ENCODE measurements around the gene PRF1.

GRCh38 chr10:70552586-70552985 lies 50.0 kb downstream of the PRF1 start:
- TF ChIP-seq CTCF (IDR thresholded peaks at IDR 0.05) (no peak), ZFX (IDR thresholded peaks at IDR 0.05; ENCODE audit: borderline replicate concordance) (no peak)
